ENCODE measurements around the gene REV3L. TPM values are rescaled to one million over a fixed set of nuclear protein-coding genes. Genes with fewer than 3 reads are reported as not detected.

Gene REV3L
- total and polyA plus RNA-seq, 2 of the 13 experiments (the other 11 are each of a cell fraction or from before 2014, with no cell fraction given) = 12.8 to 31.3 TPM

DNA sequence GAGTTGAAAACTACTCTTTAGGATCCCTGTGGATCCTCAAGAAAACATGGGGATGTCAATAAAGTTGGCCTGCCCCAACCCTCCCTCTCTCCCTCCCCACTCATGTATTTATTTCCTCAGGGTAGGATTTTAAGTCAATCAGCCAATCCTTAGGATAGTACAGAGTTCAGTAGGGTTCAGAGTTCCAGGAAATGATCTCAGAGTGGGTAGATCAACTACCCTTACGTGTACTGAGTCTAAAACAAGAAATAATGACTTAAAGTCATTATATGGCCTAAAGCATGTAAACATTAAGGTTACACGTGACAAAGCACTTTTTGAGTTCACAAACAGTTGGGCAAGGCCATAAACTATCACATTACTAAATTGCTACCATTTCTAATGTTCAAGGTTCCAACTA is 47.2 kb upstream of the REV3L start (continued):
- TF ChIP-seq, protein P1, sequence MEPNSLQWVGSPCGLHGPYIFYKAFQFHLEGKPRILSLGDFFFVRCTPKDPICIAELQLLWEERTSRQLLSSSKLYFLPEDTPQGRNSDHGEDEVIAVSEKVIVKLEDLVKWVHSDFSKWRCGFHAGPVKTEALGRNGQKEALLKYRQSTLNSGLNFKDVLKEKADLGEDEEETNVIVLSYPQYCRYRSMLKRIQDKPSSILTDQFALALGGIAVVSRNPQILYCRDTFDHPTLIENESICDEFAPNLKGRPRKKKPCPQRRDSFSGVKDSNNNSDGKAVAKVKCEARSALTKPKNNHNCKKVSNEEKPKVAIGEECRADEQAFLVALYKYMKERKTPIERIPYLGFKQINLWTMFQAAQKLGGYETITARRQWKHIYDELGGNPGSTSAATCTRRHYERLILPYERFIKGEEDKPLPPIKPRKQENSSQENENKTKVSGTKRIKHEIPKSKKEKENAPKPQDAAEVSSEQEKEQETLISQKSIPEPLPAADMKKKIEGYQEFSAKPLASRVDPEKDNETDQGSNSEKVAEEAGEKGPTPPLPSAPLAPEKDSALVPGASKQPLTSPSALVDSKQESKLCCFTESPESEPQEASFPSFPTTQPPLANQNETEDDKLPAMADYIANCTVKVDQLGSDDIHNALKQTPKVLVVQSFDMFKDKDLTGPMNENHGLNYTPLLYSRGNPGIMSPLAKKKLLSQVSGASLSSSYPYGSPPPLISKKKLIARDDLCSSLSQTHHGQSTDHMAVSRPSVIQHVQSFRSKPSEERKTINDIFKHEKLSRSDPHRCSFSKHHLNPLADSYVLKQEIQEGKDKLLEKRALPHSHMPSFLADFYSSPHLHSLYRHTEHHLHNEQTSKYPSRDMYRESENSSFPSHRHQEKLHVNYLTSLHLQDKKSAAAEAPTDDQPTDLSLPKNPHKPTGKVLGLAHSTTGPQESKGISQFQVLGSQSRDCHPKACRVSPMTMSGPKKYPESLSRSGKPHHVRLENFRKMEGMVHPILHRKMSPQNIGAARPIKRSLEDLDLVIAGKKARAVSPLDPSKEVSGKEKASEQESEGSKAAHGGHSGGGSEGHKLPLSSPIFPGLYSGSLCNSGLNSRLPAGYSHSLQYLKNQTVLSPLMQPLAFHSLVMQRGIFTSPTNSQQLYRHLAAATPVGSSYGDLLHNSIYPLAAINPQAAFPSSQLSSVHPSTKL (CRISPR knock-in tag; IDR thresholded peaks at IDR 0.05) = peak; percentile 16; the same call in 1 of the 2 replicates
- TF ChIP-seq ZNF670 (CRISPR knock-in tag; IDR thresholded peaks at IDR 0.05; ENCODE audit: borderline replicate concordance) (no peak), CHD2 (IDR thresholded peaks at IDR 0.05; ENCODE audit: low read depth, low read length) (no peak), RBFOX2 (IDR thresholded peaks at IDR 0.05; ENCODE audit: low read depth, low read length) (no peak), WIZ (CRISPR knock-in tag; IDR thresholded peaks at IDR 0.05) (no peak), ZNF101 (CRISPR knock-in tag; IDR thresholded peaks at IDR 0.05; ENCODE audit: borderline replicate concordance, low read depth) (no peak), ZSCAN31 (CRISPR knock-in tag; IDR thresholded peaks at IDR 0.05; ENCODE audit: low read depth) (0 out of 2 replicates have a peak, but pooled peaks have one; percentile 20), ZNF678 (CRISPR knock-in tag; IDR thresholded peaks at IDR 0.05) (no peak), SOX5 (CRISPR knock-in tag; IDR thresholded peaks at IDR 0.05; ENCODE audit: borderline replicate concordance) (no peak)
- TF ChIP-seq, protein P2, sequence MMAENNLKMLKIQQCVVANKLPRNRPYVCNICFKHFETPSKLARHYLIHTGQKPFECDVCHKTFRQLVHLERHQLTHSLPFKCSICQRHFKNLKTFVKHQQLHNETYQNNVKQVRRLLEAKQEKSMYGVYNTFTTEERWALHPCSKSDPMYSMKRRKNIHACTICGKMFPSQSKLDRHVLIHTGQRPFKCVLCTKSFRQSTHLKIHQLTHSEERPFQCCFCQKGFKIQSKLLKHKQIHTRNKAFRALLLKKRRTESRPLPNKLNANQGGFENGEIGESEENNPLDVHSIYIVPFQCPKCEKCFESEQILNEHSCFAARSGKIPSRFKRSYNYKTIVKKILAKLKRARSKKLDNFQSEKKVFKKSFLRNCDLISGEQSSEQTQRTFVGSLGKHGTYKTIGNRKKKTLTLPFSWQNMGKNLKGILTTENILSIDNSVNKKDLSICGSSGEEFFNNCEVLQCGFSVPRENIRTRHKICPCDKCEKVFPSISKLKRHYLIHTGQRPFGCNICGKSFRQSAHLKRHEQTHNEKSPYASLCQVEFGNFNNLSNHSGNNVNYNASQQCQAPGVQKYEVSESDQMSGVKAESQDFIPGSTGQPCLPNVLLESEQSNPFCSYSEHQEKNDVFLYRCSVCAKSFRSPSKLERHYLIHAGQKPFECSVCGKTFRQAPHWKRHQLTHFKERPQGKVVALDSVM (CRISPR knock-in tag; IDR thresholded peaks at IDR 0.05) = no peak
- TF ChIP-seq, protein P3, sequence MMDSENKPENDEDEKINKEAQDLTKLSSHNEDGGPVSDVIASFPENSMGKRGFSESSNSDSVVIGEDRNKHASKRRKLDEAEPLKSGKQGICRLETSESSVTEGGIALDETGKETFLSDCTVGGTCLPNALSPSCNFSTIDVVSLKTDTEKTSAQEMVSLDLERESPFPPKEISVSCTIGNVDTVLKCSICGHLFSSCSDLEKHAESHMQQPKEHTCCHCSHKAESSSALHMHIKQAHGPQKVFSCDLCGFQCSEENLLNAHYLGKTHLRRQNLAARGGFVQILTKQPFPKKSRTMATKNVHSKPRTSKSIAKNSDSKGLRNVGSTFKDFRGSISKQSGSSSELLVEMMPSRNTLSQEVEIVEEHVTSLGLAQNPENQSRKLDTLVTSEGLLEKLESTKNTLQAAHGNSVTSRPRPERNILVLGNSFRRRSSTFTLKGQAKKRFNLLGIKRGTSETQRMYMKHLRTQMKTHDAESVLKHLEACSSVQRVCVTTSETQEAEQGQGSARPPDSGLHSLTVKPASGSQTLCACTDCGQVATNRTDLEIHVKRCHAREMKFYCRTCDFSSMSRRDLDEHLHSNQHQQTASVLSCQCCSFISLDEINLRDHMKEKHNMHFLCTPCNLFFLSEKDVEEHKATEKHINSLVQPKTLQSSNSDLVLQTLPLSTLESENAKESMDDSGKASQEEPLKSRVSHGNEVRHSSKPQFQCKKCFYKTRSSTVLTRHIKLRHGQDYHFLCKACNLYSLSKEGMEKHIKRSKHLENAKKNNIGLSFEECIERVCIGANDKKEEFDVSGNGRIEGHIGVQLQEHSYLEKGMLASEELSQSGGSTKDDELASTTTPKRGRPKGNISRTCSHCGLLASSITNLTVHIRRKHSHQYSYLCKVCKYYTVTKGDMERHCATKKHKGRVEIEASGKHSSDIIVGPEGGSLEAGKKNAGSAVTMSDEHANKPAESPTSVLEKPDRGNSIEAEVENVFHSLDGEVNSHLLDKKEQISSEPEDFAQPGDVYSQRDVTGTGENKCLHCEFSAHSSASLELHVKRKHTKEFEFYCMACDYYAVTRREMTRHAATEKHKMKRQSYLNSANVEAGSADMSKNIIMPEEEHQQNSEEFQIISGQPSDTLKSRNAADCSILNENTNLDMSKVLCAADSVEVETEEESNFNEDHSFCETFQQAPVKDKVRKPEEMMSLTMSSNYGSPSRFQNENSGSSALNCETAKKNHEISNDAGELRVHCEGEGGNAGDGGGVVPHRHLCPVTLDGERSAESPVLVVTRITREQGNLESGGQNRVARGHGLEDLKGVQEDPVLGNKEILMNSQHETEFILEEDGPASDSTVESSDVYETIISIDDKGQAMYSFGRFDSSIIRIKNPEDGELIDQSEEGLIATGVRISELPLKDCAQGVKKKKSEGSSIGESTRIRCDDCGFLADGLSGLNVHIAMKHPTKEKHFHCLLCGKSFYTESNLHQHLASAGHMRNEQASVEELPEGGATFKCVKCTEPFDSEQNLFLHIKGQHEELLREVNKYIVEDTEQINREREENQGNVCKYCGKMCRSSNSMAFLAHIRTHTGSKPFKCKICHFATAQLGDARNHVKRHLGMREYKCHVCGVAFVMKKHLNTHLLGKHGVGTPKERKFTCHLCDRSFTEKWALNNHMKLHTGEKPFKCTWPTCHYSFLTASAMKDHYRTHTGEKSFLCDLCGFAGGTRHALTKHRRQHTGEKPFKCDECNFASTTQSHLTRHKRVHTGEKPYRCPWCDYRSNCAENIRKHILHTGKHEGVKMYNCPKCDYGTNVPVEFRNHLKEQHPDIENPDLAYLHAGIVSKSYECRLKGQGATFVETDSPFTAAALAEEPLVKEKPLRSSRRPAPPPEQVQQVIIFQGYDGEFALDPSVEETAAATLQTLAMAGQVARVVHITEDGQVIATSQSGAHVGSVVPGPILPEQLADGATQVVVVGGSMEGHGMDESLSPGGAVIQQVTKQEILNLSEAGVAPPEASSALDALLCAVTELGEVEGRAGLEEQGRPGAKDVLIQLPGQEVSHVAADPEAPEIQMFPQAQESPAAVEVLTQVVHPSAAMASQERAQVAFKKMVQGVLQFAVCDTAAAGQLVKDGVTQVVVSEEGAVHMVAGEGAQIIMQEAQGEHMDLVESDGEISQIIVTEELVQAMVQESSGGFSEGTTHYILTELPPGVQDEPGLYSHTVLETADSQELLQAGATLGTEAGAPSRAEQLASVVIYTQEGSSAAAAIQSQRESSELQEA (CRISPR knock-in tag; IDR thresholded peaks at IDR 0.05; ENCODE audit: not compliant biosample characterization) = no peak
- TF ChIP-seq, protein P4, sequence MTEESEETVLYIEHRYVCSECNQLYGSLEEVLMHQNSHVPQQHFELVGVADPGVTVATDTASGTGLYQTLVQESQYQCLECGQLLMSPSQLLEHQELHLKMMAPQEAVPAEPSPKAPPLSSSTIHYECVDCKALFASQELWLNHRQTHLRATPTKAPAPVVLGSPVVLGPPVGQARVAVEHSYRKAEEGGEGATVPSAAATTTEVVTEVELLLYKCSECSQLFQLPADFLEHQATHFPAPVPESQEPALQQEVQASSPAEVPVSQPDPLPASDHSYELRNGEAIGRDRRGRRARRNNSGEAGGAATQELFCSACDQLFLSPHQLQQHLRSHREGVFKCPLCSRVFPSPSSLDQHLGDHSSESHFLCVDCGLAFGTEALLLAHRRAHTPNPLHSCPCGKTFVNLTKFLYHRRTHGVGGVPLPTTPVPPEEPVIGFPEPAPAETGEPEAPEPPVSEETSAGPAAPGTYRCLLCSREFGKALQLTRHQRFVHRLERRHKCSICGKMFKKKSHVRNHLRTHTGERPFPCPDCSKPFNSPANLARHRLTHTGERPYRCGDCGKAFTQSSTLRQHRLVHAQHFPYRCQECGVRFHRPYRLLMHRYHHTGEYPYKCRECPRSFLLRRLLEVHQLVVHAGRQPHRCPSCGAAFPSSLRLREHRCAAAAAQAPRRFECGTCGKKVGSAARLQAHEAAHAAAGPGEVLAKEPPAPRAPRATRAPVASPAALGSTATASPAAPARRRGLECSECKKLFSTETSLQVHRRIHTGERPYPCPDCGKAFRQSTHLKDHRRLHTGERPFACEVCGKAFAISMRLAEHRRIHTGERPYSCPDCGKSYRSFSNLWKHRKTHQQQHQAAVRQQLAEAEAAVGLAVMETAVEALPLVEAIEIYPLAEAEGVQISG (CRISPR knock-in tag; IDR thresholded peaks at IDR 0.05) = no peak

Measured in HepG2 (cell line).